GM21390 (cell line): ENCODE measurements around the gene SLC25A53.
"Not testable (repeated sequence)": the region's sequence is repeated elsewhere in the genome, so short reads cannot be mapped to it uniquely, and the experiment has no call there.

ENCODE experiments used
- ATAC-seq: cut with Tn5 transposase; IDR thresholded peaks from one replicate; pipeline ENCODE4 v1.9.1; 2021; ENCODE audit not compliant: unreplicated experiment

Gene SLC25A53

GRCh38 chrX:104075778-104076445 lies 80.9 kb downstream of the SLC25A53 start, which contains the start of gene TMSB15C:
TSS of gene TMSB15C (minus strand) at chrX:104076236.
- peak; percentile 99 for ATAC-seq

- not testable (repeated sequence) for ATAC-seq
Measured at GRCh38 chrX:104062636-104063035, 94.2 kb downstream of the SLC25A53 start.

- ATAC-seq, result not testable (repeated sequence)
Measured at GRCh38 chrX:104054956-104055355, 101.9 kb downstream of the SLC25A53 start.
